SK-N-SH (cell line): Measurements from ENCODE around the gene CTNNA3. TPM values are rescaled to one million over a fixed set of nuclear protein-coding genes. Genes with fewer than 3 reads are reported as not detected.

Source experiments
- CTCF ChIA-PET: fragments of 300-600, 350-600 bp; formaldehyde crosslinking; extraction: SDS; loops from one replicate; lab custom pipeline; 2021; lab: Yijun Ruan, JAX
- POLR2A ChIA-PET: fragments of 350-600 bp; sonication (Branson Sonifier 250); formaldehyde crosslinking; extraction: SDS; loops from one replicate; lab custom pipeline; 2020; ENCODE audit warnings: antibody characterized with exemption, inconsistent platforms; lab: Yijun Ruan, JAX
- DNase-seq: peaks from one replicate; pipeline ENCODE4 v3.0.0; 2012
- H2AFZ ChIP-seq: fragments of 200-600 bp; sonication (generic); 2 replicates; pipeline ENCODE4 v1.8.1; 2016; ENCODE audit warnings: antibody characterized with exemption, mild to moderate bottlenecking, low read depth
- H3F3A ChIP-seq: fragments of 200-600 bp; sonication (generic); replicated peaks from 2 replicates; pipeline ENCODE3; 2016; ENCODE audit warnings: antibody characterized with exemption, mild to moderate bottlenecking; ENCODE audit not compliant: insufficient read depth
- H3K27ac ChIP-seq, 2 experiments: fragments of 200-500 bp in 1 of 2; fragments of 200-600 bp in 1 of 2; sonication (Bioruptor generic) in 1 of 2; sonication (generic), shearing (Covaris generic) in 1 of 2; 2 replicates each; pipeline versions ENCODE4 v1.5.1 to v1.6.1; 2014 to 2016; ENCODE audit warnings: low read depth in 2 of 2, inconsistent platforms in 1 of 2, low read length in 1 of 2, mild to moderate bottlenecking in 1 of 2, mixed read lengths in 1 of 2
- H3K27me3 ChIP-seq: fragments of 200-600 bp; sonication (generic), shearing (Covaris generic); 2 replicates; pipeline ENCODE4 v1.6.1; 2016; ENCODE audit warnings: mixed run types; ENCODE audit not compliant: insufficient read depth
- H3K36me3 ChIP-seq, 2 experiments: fragments of 200-500 bp in 1 of 2; fragments of 200-600 bp in 1 of 2; sonication (Bioruptor generic) in 1 of 2; sonication (generic) in 1 of 2; replicated peaks in 1 of 2; 2 replicates each; pipeline versions ENCODE3 to v1.5.1; 2014 to 2016; ENCODE audit warnings: low read length in 1 of 2, mild to moderate bottlenecking in 1 of 2; ENCODE audit not compliant: insufficient read depth in 2 of 2, control insufficient read depth in 1 of 2
- H3K4me1 ChIP-seq, 2 experiments: fragments of 200-500 bp in 1 of 2; fragments of 200-600 bp in 1 of 2; sonication (Bioruptor generic) in 1 of 2; sonication (generic), shearing (Covaris generic) in 1 of 2; 2 replicates each; pipeline versions ENCODE4 v1.5.1 to v1.6.1; 2014 to 2016; ENCODE audit warnings: low read depth in 1 of 2, low read length in 1 of 2, mixed run types in 1 of 2; ENCODE audit not compliant: insufficient read depth in 2 of 2, control insufficient read depth in 1 of 2
- H3K4me2 ChIP-seq: fragments of 200-600 bp; sonication (generic), shearing (Covaris generic); 2 replicates; pipeline ENCODE4 v1.6.1; 2017; ENCODE audit warnings: mixed run types
- H3K4me3 ChIP-seq, 2 experiments: fragments of 200-500 bp in 1 of 2; fragments of 200-600 bp in 1 of 2; sonication (Bioruptor generic) in 1 of 2; sonication (generic), shearing (Covaris generic) in 1 of 2; 2 replicates each; pipeline versions ENCODE4 v1.5.1 to v1.8.1; 2014 to 2016; ENCODE audit warnings: low read depth in 2 of 2, inconsistent platforms in 1 of 2, low read length in 1 of 2, mild to moderate bottlenecking in 1 of 2, mixed read lengths in 1 of 2, moderate library complexity in 1 of 2
- H3K79me2 ChIP-seq: fragments of 200-600 bp; sonication (generic); 2 replicates; pipeline ENCODE4 v1.8.1; 2017; ENCODE audit warnings: mild to moderate bottlenecking; ENCODE audit not compliant: insufficient read depth
- H3K9ac ChIP-seq: fragments of 200-600 bp; sonication (generic); 2 replicates; pipeline ENCODE4 v1.6.1; 2017; ENCODE audit warnings: mixed run types
- H3K9me2 ChIP-seq: fragments of 200-600 bp; sonication (generic); 2 replicates; pipeline ENCODE4 v1.6.1; 2017; ENCODE audit warnings: mixed run types
- H3K9me3 ChIP-seq: fragments of 200-600 bp; sonication (generic); 2 replicates; pipeline ENCODE4 v1.6.1; 2017; ENCODE audit warnings: mixed run types, mild to moderate bottlenecking, moderate library complexity
- H4K20me1 ChIP-seq: fragments of 200-600 bp; sonication (generic); 2 replicates; pipeline ENCODE4 v1.6.1; 2017; ENCODE audit warnings: mild to moderate bottlenecking, mixed run types; ENCODE audit not compliant: insufficient read depth
- CTCF ChIP-seq: fragments of 200-600 bp; sonication (generic); IDR thresholded peaks from 2 replicates; pipeline ENCODE4 v1.6.1; 2017; ENCODE audit warnings: antibody characterized with exemption, mild to moderate bottlenecking, moderate library complexity
- ELF1 ChIP-seq: IDR thresholded peaks from 2 replicates; pipeline ENCODE4 v1.4.0; 2012
- EP300 ChIP-seq, 2 experiments: IDR thresholded peaks; 2 replicates each; pipeline versions ENCODE4 v1.4.0 to v1.6.1; 2012; ENCODE audit warnings: borderline replicate concordance in 1 of 2, low read depth in 1 of 2, low read length in 1 of 2
- EZH2phosphoT487 ChIP-seq: fragments of 200-600 bp; sonication (generic); IDR thresholded peaks from 2 replicates; pipeline ENCODE4 v1.6.1; 2017; ENCODE audit warnings: low read depth, mixed run types, mild to moderate bottlenecking, antibody characterized with exemption, moderate library complexity, borderline replicate concordance
- FOXJ3 ChIP-seq: sonication (generic); formaldehyde crosslinking; IDR thresholded peaks from 2 replicates; pipeline ENCODE4 v1.5.1; 2020; ENCODE audit warnings: mild to moderate bottlenecking, missing genetic modification reagents
- GABPA ChIP-seq: IDR thresholded peaks from 2 replicates; pipeline ENCODE4 v1.4.0; 2012; ENCODE audit warnings: low read depth, mild to moderate bottlenecking
- JUND ChIP-seq: IDR thresholded peaks from 2 replicates; pipeline ENCODE4 v1.4.0; 2012
- MXI1 ChIP-seq: IDR thresholded peaks from 2 replicates; pipeline ENCODE4 v1.6.1; 2012; ENCODE audit warnings: mild to moderate bottlenecking, low read depth, low read length, improper control_type of control experiment
- NRF1 ChIP-seq: IDR thresholded peaks from 2 replicates; pipeline ENCODE4 v1.6.1; 2012; ENCODE audit warnings: low read depth, mild to moderate bottlenecking, low read length
- RCOR1 ChIP-seq: fragments of 150-350 bp; IDR thresholded peaks from 2 replicates; pipeline ENCODE4 v1.6.1; 2017; ENCODE audit warnings: antibody characterized with exemption, low read length
- REST ChIP-seq: IDR thresholded peaks from 2 replicates; pipeline ENCODE4 v1.6.1; 2012; ENCODE audit warnings: mild to moderate bottlenecking, low read depth, low read length, moderate library complexity
- RFX5 ChIP-seq: IDR thresholded peaks from 2 replicates; pipeline ENCODE4 v1.6.1; 2012; ENCODE audit warnings: mild to moderate bottlenecking, improper control_type of control experiment, low read length
- RXRA ChIP-seq: IDR thresholded peaks from 2 replicates; pipeline ENCODE4 v1.4.0; 2012; ENCODE audit warnings: low read depth, mild to moderate bottlenecking, borderline replicate concordance
- SIN3A ChIP-seq: IDR thresholded peaks from 2 replicates; pipeline ENCODE4 v1.6.1; 2012; ENCODE audit warnings: low read depth, mild to moderate bottlenecking, low read length, moderate library complexity, borderline replicate concordance
- SMC3 ChIP-seq: IDR thresholded peaks from 2 replicates; pipeline ENCODE4 v1.6.1; 2012; ENCODE audit warnings: low read depth, low read length, improper control_type of control experiment
- TAF1 ChIP-seq: IDR thresholded peaks from 2 replicates; pipeline ENCODE4 v1.6.1; 2012; ENCODE audit warnings: low read depth, mild to moderate bottlenecking, low read length, moderate library complexity, borderline replicate concordance
- USF1 ChIP-seq: IDR thresholded peaks from 2 replicates; pipeline ENCODE4 v1.4.0; 2012; ENCODE audit warnings: low read depth, borderline replicate concordance
- YY1 ChIP-seq: IDR thresholded peaks from 2 replicates; pipeline ENCODE4 v1.4.0; 2012; ENCODE audit warnings: low read depth, mild to moderate bottlenecking
- WGBS: methylation state at CpG from one replicate; pipeline ENCODE4 v1.1.6; 2017; ENCODE audit warnings: low lambda C conversion rate; 5-methylcytosine and 5-hydroxymethylcytosine counted together
- polyA plus RNA-seq, 3 experiments: library from polyadenylated mRNA; depleted of rRNA; stranded (reverse); fragments of >200 nt; gene quantifications; 2 replicates each; pipeline ENCODE4 v1.2.3, GENCODE V29; 2012
- TF ChIP-seq, protein P1 (sequence below): IDR thresholded peaks from 2 replicates; pipeline ENCODE4 v1.4.0; 2012; ENCODE audit warnings: low read depth
- TF ChIP-seq, protein P2 (sequence below): IDR thresholded peaks from 2 replicates; pipeline ENCODE4; 2012

The CTNNA3 gene
- polyA plus RNA-seq, 1 of the 3 experiments (the other 2 are of a cell fraction): not detected

DNA sequence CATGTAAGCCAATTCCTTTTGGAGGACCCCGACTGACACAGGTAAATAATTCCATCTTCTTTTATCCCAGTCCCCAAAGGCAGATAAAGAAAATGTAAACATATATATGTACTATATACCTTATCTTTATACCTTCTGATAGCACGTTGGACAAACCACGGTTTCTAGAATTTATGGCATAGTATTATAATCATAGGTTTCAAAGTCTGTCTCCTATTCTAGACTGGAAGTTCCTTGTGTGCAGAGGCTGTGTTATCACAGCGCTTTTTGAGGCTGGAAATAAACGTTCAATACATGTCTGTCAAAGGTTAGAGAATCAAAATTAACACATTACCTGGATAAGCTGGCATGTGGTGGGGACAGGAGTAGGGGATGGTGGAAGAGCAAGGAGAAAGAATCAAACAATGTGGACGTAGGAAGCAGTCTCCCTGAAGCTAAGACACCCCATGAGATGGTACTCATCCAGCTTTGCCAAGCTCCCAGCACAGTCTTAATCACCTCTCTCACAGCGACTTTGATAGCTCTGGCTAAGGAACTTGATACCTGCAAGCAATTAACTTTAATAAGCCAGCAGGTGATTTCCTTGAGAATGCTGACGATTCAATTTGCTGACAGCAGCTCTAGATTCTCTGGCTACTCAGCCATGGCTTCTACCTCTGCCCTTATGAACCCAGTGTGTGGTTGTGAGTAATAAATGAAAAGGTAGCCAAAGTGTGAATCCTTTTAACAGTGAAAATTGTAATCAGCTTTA lies 978.6 kb downstream of the CTNNA3 start:
- no peak overlapping the region for H3K27ac ChIP-seq
- H3K9ac ChIP-seq: no peak overlapping the region
- DNase-seq: no peak
- ChIA-PET POLR2A (no interaction called here), CTCF (no interaction called here)
- no peaks in the 10 kb centered on the region for H3K27me3 ChIP-seq
- H4K20me1 ChIP-seq: no peaks in the 10 kb centered on the region
- H3K79me2 ChIP-seq: no peaks in the 10 kb centered on the region
- H2AFZ ChIP-seq: no peak overlapping the region
- H3K36me3 ChIP-seq: no peaks in the 10 kb centered on the region
- TF ChIP-seq TAF1 (no peak), MXI1 (no peak), NRF1 (no peak), REST (no peak), ELF1 (no peak), EP300 (IDR thresholded peaks at IDR 0.05; ENCODE audit: borderline replicate concordance in 1 of 2, low read depth in 1 of 2, low read length in 1 of 2) (no peak), SMC3 (no peak), FOXJ3 (CRISPR knock-in tag) (no peak), USF1 (no peak), EZH2phosphoT487 (no peak), YY1 (no peak), GABPA (no peak)
- TF ChIP-seq, protein P1, sequence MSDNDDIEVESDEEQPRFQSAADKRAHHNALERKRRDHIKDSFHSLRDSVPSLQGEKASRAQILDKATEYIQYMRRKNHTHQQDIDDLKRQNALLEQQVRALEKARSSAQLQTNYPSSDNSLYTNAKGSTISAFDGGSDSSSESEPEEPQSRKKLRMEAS: no peak
- H3F3A ChIP-seq: no peaks in the 10 kb centered on the region
- WGBS: under 1% methylated on average over 8 of the region's 8 CpGs
- no peak overlapping the region for H3K4me2 ChIP-seq
- no peaks in the 10 kb centered on the region for H3K4me1 ChIP-seq
- H3K9me2 ChIP-seq: no peaks in the 10 kb centered on the region
- H3K9me3 ChIP-seq: no peaks in the 10 kb centered on the region
- H3K4me3 ChIP-seq: no peak overlapping the region

DNA sequence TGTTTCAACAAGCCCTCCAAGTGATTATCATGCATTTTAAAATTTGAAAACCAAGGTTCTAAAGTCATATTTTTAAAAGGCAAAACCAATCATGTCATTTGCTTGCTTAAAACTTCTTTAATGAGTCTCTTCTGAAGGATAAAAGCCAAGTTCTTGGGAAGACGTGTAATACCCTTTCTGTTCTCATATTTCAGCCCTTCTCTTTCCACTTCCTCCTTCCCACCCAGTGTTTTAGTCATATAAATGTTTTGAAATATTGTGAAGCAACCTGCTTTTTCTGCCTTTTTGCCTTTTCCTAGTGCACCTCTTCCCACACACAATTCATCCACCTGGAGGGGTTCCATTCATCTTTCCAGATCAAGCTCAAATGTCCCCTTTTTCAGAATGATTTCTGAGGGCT lies 981.3 kb downstream of the CTNNA3 start:
- no peaks in the 10 kb centered on the region for H3K27me3 ChIP-seq
- no peaks in the 10 kb centered on the region for H3K4me1 ChIP-seq
- H3K4me3 ChIP-seq: no peak overlapping the region
- no peaks in the 10 kb centered on the region for H3K79me2 ChIP-seq
- CTCF ChIA-PET: no interaction called here
- no peak overlapping the region for H3K27ac ChIP-seq
- no peak for DNase-seq
- H3K4me2 ChIP-seq: no peak overlapping the region
- H3K9ac ChIP-seq: no peak overlapping the region
- POLR2A ChIA-PET: no interaction called here
- H4K20me1 ChIP-seq: no peaks in the 10 kb centered on the region
- no peaks in the 10 kb centered on the region for H3K9me3 ChIP-seq
- H3K9me2 ChIP-seq: no peaks in the 10 kb centered on the region
- no peak overlapping the region for H2AFZ ChIP-seq
- H3F3A ChIP-seq: no peaks in the 10 kb centered on the region
- H3K36me3 ChIP-seq: no peaks in the 10 kb centered on the region
- 0% methylated on average over 1 of the region's 1 CpG for WGBS
- TF ChIP-seq RFX5 (no peak), RCOR1 (no peak), EP300 (IDR thresholded peaks at IDR 0.05; ENCODE audit: borderline replicate concordance in 1 of 2, low read depth in 1 of 2, low read length in 1 of 2) (no peak), RXRA (no peak), FOXJ3 (CRISPR knock-in tag) (no peak), SMC3 (no peak), SIN3A (no peak), CTCF (no peak), JUND (no peak)
- TF ChIP-seq, protein P2, sequence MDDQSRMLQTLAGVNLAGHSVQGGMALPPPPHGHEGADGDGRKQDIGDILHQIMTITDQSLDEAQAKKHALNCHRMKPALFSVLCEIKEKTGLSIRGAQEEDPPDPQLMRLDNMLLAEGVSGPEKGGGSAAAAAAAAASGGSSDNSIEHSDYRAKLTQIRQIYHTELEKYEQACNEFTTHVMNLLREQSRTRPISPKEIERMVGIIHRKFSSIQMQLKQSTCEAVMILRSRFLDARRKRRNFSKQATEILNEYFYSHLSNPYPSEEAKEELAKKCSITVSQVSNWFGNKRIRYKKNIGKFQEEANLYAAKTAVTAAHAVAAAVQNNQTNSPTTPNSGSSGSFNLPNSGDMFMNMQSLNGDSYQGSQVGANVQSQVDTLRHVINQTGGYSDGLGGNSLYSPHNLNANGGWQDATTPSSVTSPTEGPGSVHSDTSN: no peak
